BLaER1 (cell line): ENCODE measurements around the gene ST6GALNAC5.
"Not testable (repeated sequence)": the region's sequence is repeated elsewhere in the genome, so short reads cannot be mapped to it uniquely, and the experiment has no call there.

Source experiments
- H3K27ac ChIP-seq: shearing (Covaris generic); formaldehyde crosslinking; 2 replicates; pipeline ENCODE4 v1.8.1; 2022
- H3K27me3 ChIP-seq: shearing (Covaris generic); formaldehyde crosslinking; 2 replicates; pipeline ENCODE4 v1.8.1; 2022
- H3K36me3 ChIP-seq: shearing (Covaris generic); formaldehyde crosslinking; 2 replicates; pipeline ENCODE4 v1.8.1; 2022
- H3K4me1 ChIP-seq: shearing (Covaris generic); formaldehyde crosslinking; 2 replicates; pipeline ENCODE4 v1.8.1; 2022
- H3K4me2 ChIP-seq: shearing (Covaris generic); formaldehyde crosslinking; 2 replicates; pipeline ENCODE4 v1.8.1; 2022
- H3K4me3 ChIP-seq: shearing (Covaris generic); formaldehyde crosslinking; 2 replicates; pipeline ENCODE4 v1.8.1; 2022
- H3K9ac ChIP-seq: shearing (Covaris generic); formaldehyde crosslinking; 2 replicates; pipeline ENCODE4 v1.8.1; 2022
- H3K9me3 ChIP-seq: shearing (Covaris generic); formaldehyde crosslinking; 2 replicates; pipeline ENCODE4 v1.8.1; 2022
- H4K20me1 ChIP-seq: shearing (Covaris generic); formaldehyde crosslinking; 2 replicates; pipeline ENCODE4 v1.8.1; 2022
- Cebpa-rat ChIP-seq: shearing (Covaris generic); IDR thresholded peaks from 2 replicates; pipeline ENCODE4 v1.8.1; 2022

Gene ST6GALNAC5

GRCh38 chr1:76867342-76868130 lies at the start of gene ST6GALNAC5:
Gene ST6GALNAC5 (plus strand): TSS chr1:76867480.
- no peak within 1 kb of the TSS for H3K4me2 ChIP-seq
- H3K9me3 ChIP-seq: peaks cover 21% of the 10 kb centered on the region
- no peaks in the 10 kb centered on the region for H3K27me3 ChIP-seq
- no peak within 1 kb of the TSS for H3K27ac ChIP-seq
- H3K9ac ChIP-seq: no peak within 1 kb of the TSS
- H4K20me1 ChIP-seq: no peaks in the 10 kb centered on the region
- no peaks in the 10 kb centered on the region for H3K36me3 ChIP-seq
- H3K4me3 ChIP-seq: no peak within 1 kb of the TSS
- TF ChIP-seq Cebpa-rat: no peak
- no peaks in the 10 kb centered on the region for H3K4me1 ChIP-seq

- no peaks in the 10 kb centered on the region for H3K27me3 ChIP-seq
Observed at GRCh38 chr1:76820028-76820427, 47.3 kb upstream of the ST6GALNAC5 start.

GRCh38 chr1:76822961-76823360 lies 44.3 kb upstream of the ST6GALNAC5 start:
- H3K4me2 ChIP-seq, H4K20me1 ChIP-seq, H3K27me3 ChIP-seq, H3K36me3 ChIP-seq, H3K4me3 ChIP-seq, H3K9ac ChIP-seq, H3K27ac ChIP-seq, H3K4me1 ChIP-seq, H3K9me3 ChIP-seq: not testable (repeated sequence)

More at GRCh38 chr1:76820028-76820427, 47.3 kb upstream of the ST6GALNAC5 start:
- TF ChIP-seq Cebpa-rat: no peak
- H3K4me3 ChIP-seq: no peak overlapping the region
- H4K20me1 ChIP-seq: no peaks in the 10 kb centered on the region
- H3K36me3 ChIP-seq: no peaks in the 10 kb centered on the region
- H3K9ac ChIP-seq: no peak overlapping the region
- H3K9me3 ChIP-seq: no peaks in the 10 kb centered on the region
- H3K27ac ChIP-seq: no peak overlapping the region
- H3K4me1 ChIP-seq: no peaks in the 10 kb centered on the region
- H3K4me2 ChIP-seq: no peak overlapping the region

- no peaks in the 10 kb centered on the region for H4K20me1 ChIP-seq
- H3K9me3 ChIP-seq: no peaks in the 10 kb centered on the region
- no peak overlapping the region for H3K27ac ChIP-seq
- H3K27me3 ChIP-seq: no peaks in the 10 kb centered on the region
- no peaks in the 10 kb centered on the region for H3K36me3 ChIP-seq
- no peaks in the 10 kb centered on the region for H3K4me1 ChIP-seq
- TF ChIP-seq Cebpa-rat: no peak
- H3K9ac ChIP-seq: no peak overlapping the region
- no peak overlapping the region for H3K4me2 ChIP-seq
- no peak overlapping the region for H3K4me3 ChIP-seq
Observed at GRCh38 chr1:76824106-76824505, 43.2 kb upstream of the ST6GALNAC5 start.

- TF ChIP-seq Cebpa-rat: no peak
Observed at GRCh38 chr1:76826072-76826845, 41.0 kb upstream of the ST6GALNAC5 start.

GRCh38 chr1:76827066-76827465 lies 40.2 kb upstream of the ST6GALNAC5 start:
- H3K36me3 ChIP-seq: no peaks in the 10 kb centered on the region
- H3K27ac ChIP-seq: no peak overlapping the region
- no peaks in the 10 kb centered on the region for H3K4me1 ChIP-seq
- H3K27me3 ChIP-seq: no peaks in the 10 kb centered on the region
- no peaks in the 10 kb centered on the region for H4K20me1 ChIP-seq
- no peak overlapping the region for H3K4me3 ChIP-seq
- H3K9me3 ChIP-seq: no peaks in the 10 kb centered on the region
- TF ChIP-seq Cebpa-rat: no peak
- no peak overlapping the region for H3K4me2 ChIP-seq
- no peak overlapping the region for H3K9ac ChIP-seq

More at GRCh38 chr1:76826072-76826845, 41.0 kb upstream of the ST6GALNAC5 start:
- Histone ChIP-seq H3K4me1 (no peaks in the 10 kb centered on the region), H3K36me3 (no peaks in the 10 kb centered on the region), H4K20me1 (no peaks in the 10 kb centered on the region), H3K9ac (no peak overlapping the region), H3K9me3 (no peaks in the 10 kb centered on the region), H3K27ac (no peak overlapping the region), H3K4me2 (no peak overlapping the region), H3K27me3 (no peaks in the 10 kb centered on the region), H3K4me3 (no peak overlapping the region)

- Histone ChIP-seq H3K36me3 (no peaks in the 10 kb centered on the region), H4K20me1 (no peaks in the 10 kb centered on the region), H3K9me3 (no peaks in the 10 kb centered on the region), H3K4me3 (no peak overlapping the region), H3K4me1 (no peaks in the 10 kb centered on the region), H3K27ac (no peak overlapping the region), H3K27me3 (no peaks in the 10 kb centered on the region), H3K9ac (no peak overlapping the region), H3K4me2 (no peak overlapping the region)
- no peak for TF ChIP-seq Cebpa-rat
Observed at GRCh38 chr1:76830373-76830772, 36.9 kb upstream of the ST6GALNAC5 start.

- no peaks in the 10 kb centered on the region for H4K20me1 ChIP-seq
- no peaks in the 10 kb centered on the region for H3K4me1 ChIP-seq
- TF ChIP-seq Cebpa-rat: no peak
- no peak overlapping the region for H3K4me2 ChIP-seq
- H3K36me3 ChIP-seq: no peaks in the 10 kb centered on the region
- H3K4me3 ChIP-seq: no peak overlapping the region
- no peak overlapping the region for H3K27ac ChIP-seq
- no peak overlapping the region for H3K9ac ChIP-seq
- H3K9me3 ChIP-seq: no peaks in the 10 kb centered on the region
- no peaks in the 10 kb centered on the region for H3K27me3 ChIP-seq
Observed at GRCh38 chr1:76832521-76832920, 34.8 kb upstream of the ST6GALNAC5 start.

- Histone ChIP-seq H3K4me2 (no peak overlapping the region), H3K27me3 (no peaks in the 10 kb centered on the region), H3K4me3 (no peak overlapping the region), H3K36me3 (no peaks in the 10 kb centered on the region), H3K9ac (no peak overlapping the region), H3K9me3 (no peaks in the 10 kb centered on the region), H3K4me1 (no peaks in the 10 kb centered on the region), H3K27ac (no peak overlapping the region), H4K20me1 (no peaks in the 10 kb centered on the region)
- no peak for TF ChIP-seq Cebpa-rat
Observed at GRCh38 chr1:76833151-76833550, 34.1 kb upstream of the ST6GALNAC5 start.

- TF ChIP-seq Cebpa-rat: no peak
- H3K27me3 ChIP-seq: no peaks in the 10 kb centered on the region
- no peak overlapping the region for H3K27ac ChIP-seq
- H3K9me3 ChIP-seq: no peaks in the 10 kb centered on the region
- H3K4me1 ChIP-seq: no peaks in the 10 kb centered on the region
- H4K20me1 ChIP-seq: no peaks in the 10 kb centered on the region
- no peaks in the 10 kb centered on the region for H3K36me3 ChIP-seq
- H3K4me2 ChIP-seq: no peak overlapping the region
- no peak overlapping the region for H3K4me3 ChIP-seq
- H3K9ac ChIP-seq: no peak overlapping the region
Observed at GRCh38 chr1:76833856-76834255, 33.4 kb upstream of the ST6GALNAC5 start.
